ENCODE results near the gene LRRTM4.

Gene LRRTM4

GRCh38 chr2:77470096-77470495, 52.1 kb downstream of the LRRTM4 start:
- no peak for DNase-seq (ENCODE audit: low read depth)

- no peak for DNase-seq (ENCODE audit: low read depth)
Measured at GRCh38 chr2:77469106-77469505, 53.1 kb downstream of the LRRTM4 start.

- DNase-seq (ENCODE audit: low read depth) = no peak
Measured at GRCh38 chr2:77459840-77460239, 62.3 kb downstream of the LRRTM4 start.

- no peak for DNase-seq (ENCODE audit: low read depth)
Measured at GRCh38 chr2:77458216-77458615, 64.0 kb downstream of the LRRTM4 start.

GRCh38 chr2:77457665-77458064, 64.5 kb downstream of the LRRTM4 start:
- no peak for DNase-seq (ENCODE audit: low read depth)

GRCh38 chr2:77443076-77443475, 79.1 kb downstream of the LRRTM4 start:
- DNase-seq (ENCODE audit: low read depth) = peak; percentile 45

- no peak for DNase-seq (ENCODE audit: low read depth)
Measured at GRCh38 chr2:77434880-77435279, 87.3 kb downstream of the LRRTM4 start.

- DNase-seq (ENCODE audit: low read depth) = no peak
Measured at GRCh38 chr2:77428946-77429345, 93.2 kb downstream of the LRRTM4 start.

- no peak for DNase-seq (ENCODE audit: low read depth)
Measured at GRCh38 chr2:77421971-77422370, 100.2 kb downstream of the LRRTM4 start.

GRCh38 chr2:77418537-77418936, 103.6 kb downstream of the LRRTM4 start:
- DNase-seq (ENCODE audit: low read depth) = no peak

GRCh38 chr2:77404189-77404588, 118.0 kb downstream of the LRRTM4 start:
- DNase-seq (ENCODE audit: low read depth) = no peak

GRCh38 chr2:77398970-77399600, 123.1 kb downstream of the LRRTM4 start:
- no peak for DNase-seq (ENCODE audit: low read depth)

- DNase-seq (ENCODE audit: low read depth) = no peak
Measured at GRCh38 chr2:77397763-77398162, 124.4 kb downstream of the LRRTM4 start.

- no peak for DNase-seq (ENCODE audit: low read depth)
Measured at GRCh38 chr2:77395011-77395410, 127.2 kb downstream of the LRRTM4 start.

GRCh38 chr2:77391119-77391518, 131.1 kb downstream of the LRRTM4 start:
- DNase-seq (ENCODE audit: low read depth) = no peak

- no peak for DNase-seq (ENCODE audit: low read depth)
Measured at GRCh38 chr2:77387324-77387723, 134.9 kb downstream of the LRRTM4 start.

GRCh38 chr2:77372636-77373035, 149.5 kb downstream of the LRRTM4 start:
- DNase-seq (ENCODE audit: low read depth) = no peak

GRCh38 chr2:77370511-77370910, 151.7 kb downstream of the LRRTM4 start:
- no peak for DNase-seq (ENCODE audit: low read depth)

- DNase-seq (ENCODE audit: low read depth) = no peak
Measured at GRCh38 chr2:77363277-77363676, 158.9 kb downstream of the LRRTM4 start.

- no peak for DNase-seq (ENCODE audit: low read depth)
Measured at GRCh38 chr2:77348821-77349220, 173.4 kb downstream of the LRRTM4 start.

GRCh38 chr2:77336013-77336412, 186.2 kb downstream of the LRRTM4 start:
- no peak for DNase-seq (ENCODE audit: low read depth)

- DNase-seq (ENCODE audit: low read depth) = no peak
Measured at GRCh38 chr2:77328134-77328931, 193.8 kb downstream of the LRRTM4 start.

GRCh38 chr2:77325395-77325794, 196.8 kb downstream of the LRRTM4 start:
- no peak for DNase-seq (ENCODE audit: low read depth)

GRCh38 chr2:77322431-77322830, 199.7 kb downstream of the LRRTM4 start:
- DNase-seq (ENCODE audit: low read depth) = no peak
